Smooth muscle cell (in vitro differentiated cells): ENCODE results near the gene HGFAC. TPM values are rescaled to one million over a fixed set of nuclear protein-coding genes. Genes with fewer than 3 reads are reported as not detected.

Experiments
- DNase-seq: peaks from one replicate; lab custom pipeline; 2025; ENCODE audit not compliant: unreplicated experiment; lab: John Stamatoyannopoulos, UW
- H2AFZ ChIP-seq: fragments of 200-600 bp; sonication (generic); 2 replicates; pipeline ENCODE4 v1.6.0; 2016; ENCODE audit warnings: antibody characterized with exemption, low read depth, mild to moderate bottlenecking
- H3F3A ChIP-seq: fragments of 200-600 bp; sonication (generic); 2 replicates; pipeline ENCODE4 v1.6.0; 2017; ENCODE audit warnings: antibody characterized with exemption, low read depth
- H3K27ac ChIP-seq: fragments of 200-600 bp; sonication (generic); 2 replicates; pipeline ENCODE4 v1.5.1; 2016; ENCODE audit warnings: low read depth, mild to moderate bottlenecking
- H3K27me3 ChIP-seq: fragments of 200-600 bp; sonication (generic); 2 replicates; pipeline ENCODE4 v1.6.1; 2016; ENCODE audit warnings: low read depth, mild to moderate bottlenecking
- H3K36me3 ChIP-seq: fragments of 200-600 bp; sonication (generic); 2 replicates; pipeline ENCODE4 v1.5.1; 2016; ENCODE audit warnings: low read depth
- H3K4me1 ChIP-seq: fragments of 200-600 bp; sonication (generic); 2 replicates; pipeline ENCODE4 v1.5.1; 2016; ENCODE audit warnings: low read depth
- H3K4me2 ChIP-seq: fragments of 200-600 bp; sonication (generic); 2 replicates; pipeline ENCODE4 v1.6.0; 2016; ENCODE audit warnings: mild to moderate bottlenecking
- H3K4me3 ChIP-seq: fragments of 200-600 bp; sonication (generic); 2 replicates; pipeline ENCODE4 v1.5.1; 2016; ENCODE audit warnings: mild to moderate bottlenecking
- H3K79me2 ChIP-seq: fragments of 200-600 bp; sonication (generic); 2 replicates; pipeline ENCODE4 v1.6.0; 2016; ENCODE audit warnings: low read depth, mild to moderate bottlenecking
- H3K9ac ChIP-seq: fragments of 200-600 bp; sonication (generic); 2 replicates; pipeline ENCODE4 v1.6.0; 2016; ENCODE audit warnings: low read depth
- H3K9me3 ChIP-seq: fragments of 200-600 bp; sonication (generic); replicated peaks from 2 replicates; pipeline ENCODE4 v1.5.1; 2016; ENCODE audit warnings: low read depth
- H4K20me1 ChIP-seq: fragments of 200-600 bp; sonication (generic); 2 replicates; pipeline ENCODE4 v1.6.0; 2016; ENCODE audit warnings: low read depth
- CTCF ChIP-seq: fragments of 200-600 bp; sonication (generic); IDR thresholded peaks from 2 replicates; pipeline ENCODE4 v1.5.1; 2017; ENCODE audit warnings: borderline replicate concordance, mild to moderate bottlenecking, antibody characterized with exemption; ENCODE audit not compliant: insufficient read depth, poor library complexity, severe bottlenecking
- WGBS: methylation state at CpG from one replicate; pipeline ENCODE4 v1.1.7; 2016; ENCODE audit warnings: low lambda C conversion rate; 5-methylcytosine and 5-hydroxymethylcytosine counted together
- polyA plus RNA-seq: library from polyadenylated mRNA; unstranded; fragments of >200 nt; fragmentation: Nextera tagmentation; extraction: Ambion mirVana; gene quantifications from 2 replicates; pipeline ENCODE4 v1.2.1, GENCODE V29; 2016
- total RNA-seq: library from RNA; depleted of rRNA; stranded (reverse); fragments of >200 nt; gene quantifications from 2 replicates; pipeline ENCODE4 v1.2.3, GENCODE V29; 2014

HGFAC gene
- total and polyA plus RNA-seq, 2 experiments from 2014 or later, result 0.58 TPM; not detected in 1

GRCh38 chr4:3464349-3464905, 22.7 kb downstream of the HGFAC start:
- H3K4me2 ChIP-seq, result no peak overlapping the region
- peaks cover 31% of the 10 kb centered on the region for H3K27me3 ChIP-seq
- 84% methylated on average over 15 of the region's 15 CpGs for WGBS
- no peak overlapping the region for H3K4me3 ChIP-seq
- H3K36me3 ChIP-seq, result no peaks in the 10 kb centered on the region
- H3K9me3 ChIP-seq, result no peaks in the 10 kb centered on the region
- H3F3A ChIP-seq, result no peaks in the 10 kb centered on the region
- H2AFZ ChIP-seq, result no peak overlapping the region
- H4K20me1 ChIP-seq, result no peaks in the 10 kb centered on the region
- TF ChIP-seq CTCF, result no peak
- H3K4me1 ChIP-seq, result no peaks in the 10 kb centered on the region
- no peak overlapping the region for H3K27ac ChIP-seq
- no peak overlapping the region for H3K9ac ChIP-seq
- DNase-seq, result no peak
- no peaks in the 10 kb centered on the region for H3K79me2 ChIP-seq

DNA sequence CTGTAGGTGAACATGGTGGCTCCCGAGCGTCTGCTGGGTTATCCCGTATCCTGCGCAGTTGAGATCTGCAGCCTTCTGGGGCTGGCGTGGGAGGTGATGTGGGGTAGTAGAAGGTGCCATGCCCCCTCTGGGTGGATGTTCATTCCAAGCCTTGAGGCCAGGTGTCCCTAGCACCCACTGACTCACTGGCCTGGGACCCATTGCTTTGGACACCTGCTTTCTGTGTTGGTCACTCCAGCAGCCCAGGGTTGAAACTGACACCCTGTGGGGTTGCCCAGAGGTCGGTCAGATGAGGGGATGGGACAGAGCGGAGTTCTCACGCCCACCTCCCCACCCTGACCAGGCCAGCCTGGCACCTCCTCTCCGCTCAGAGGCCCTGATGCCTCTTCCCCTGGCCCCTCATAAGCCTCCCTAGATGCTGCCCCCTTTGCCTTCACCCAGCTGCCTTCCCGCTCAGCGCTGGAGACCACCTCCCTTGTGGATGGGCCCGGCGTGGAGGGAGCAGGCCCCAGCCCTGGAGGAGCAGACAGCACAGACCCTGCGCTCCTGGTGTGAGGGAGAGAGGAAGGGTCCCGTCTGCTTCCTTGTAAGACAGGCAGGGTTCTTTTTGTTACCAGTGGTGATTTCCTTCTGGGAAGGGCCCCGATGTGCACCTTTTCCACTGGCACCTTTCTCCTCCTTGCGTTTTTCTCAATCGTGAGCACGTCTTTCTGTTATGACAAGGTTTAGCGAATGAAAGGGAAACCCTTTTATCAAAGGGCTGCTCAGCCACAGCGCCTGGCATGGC, 23.3 kb downstream of the HGFAC start:
- no peak for DNase-seq
- no peak overlapping the region for H3K4me2 ChIP-seq
- no peak overlapping the region for H3K9ac ChIP-seq
- no peaks in the 10 kb centered on the region for H3F3A ChIP-seq
- 94% methylated on average over 21 of the region's 21 CpGs for WGBS
- no peaks in the 10 kb centered on the region for H3K36me3 ChIP-seq
- H2AFZ ChIP-seq, result no peak overlapping the region
- peaks cover 31% of the 10 kb centered on the region for H3K27me3 ChIP-seq
- H3K79me2 ChIP-seq, result no peaks in the 10 kb centered on the region
- H3K27ac ChIP-seq, result no peak overlapping the region
- H3K4me1 ChIP-seq, result no peaks in the 10 kb centered on the region
- H4K20me1 ChIP-seq, result no peaks in the 10 kb centered on the region
- H3K4me3 ChIP-seq, result no peak overlapping the region
- TF ChIP-seq CTCF, result no peak
- no peaks in the 10 kb centered on the region for H3K9me3 ChIP-seq

- H3K79me2 ChIP-seq, result no peaks in the 10 kb centered on the region
Observed at GRCh38 chr4:3465698-3466671, 24.2 kb downstream of the HGFAC start.

More at GRCh38 chr4:3465698-3466671, 24.2 kb downstream of the HGFAC start:
- WGBS, result 82% methylated on average over 41 of the region's 41 CpGs
- H3K4me1 ChIP-seq, result no peaks in the 10 kb centered on the region
- H3K27me3 ChIP-seq, result peaks cover 31% of the 10 kb centered on the region
- no peak overlapping the region for H3K9ac ChIP-seq
- H3K36me3 ChIP-seq, result no peaks in the 10 kb centered on the region
- H2AFZ ChIP-seq, result no peak overlapping the region
- H3K27ac ChIP-seq, result no peak overlapping the region
- no peaks in the 10 kb centered on the region for H3K9me3 ChIP-seq
- H4K20me1 ChIP-seq, result no peaks in the 10 kb centered on the region
- H3K4me3 ChIP-seq, result no peak overlapping the region
- H3K4me2 ChIP-seq, result no peak overlapping the region
- no peak for TF ChIP-seq CTCF
- DNase-seq, result no peak
- H3F3A ChIP-seq, result no peaks in the 10 kb centered on the region
